MM.1S (cell line): ENCODE results near the gene AZIN2.
A peak's percentile ranks its signal among the peaks of the same experiment; 100 is the strongest.
"Not testable (repeated sequence)": the region's sequence is repeated elsewhere in the genome, so short reads cannot be mapped to it uniquely, and the experiment has no call there.

Experiments used
- DNase-seq: peaks from one replicate; pipeline ENCODE4 v3.0.0-alpha.2; 2015
- H2AFZ ChIP-seq: fragments of 300-600 bp; sonication (generic); 2 replicates; pipeline ENCODE4 v1.6.0; 2016; ENCODE audit warnings: antibody characterized with exemption, low read length
- H3F3A ChIP-seq: fragments of 300-600 bp; sonication (generic); 2 replicates; pipeline ENCODE4 v1.6.1; 2016; ENCODE audit warnings: mild to moderate bottlenecking, antibody characterized with exemption, low read length, moderate library complexity, mixed read lengths; ENCODE audit not compliant: insufficient read depth
- H3K27ac ChIP-seq: fragments of 300-600 bp; sonication (generic); 2 replicates; pipeline ENCODE4 v1.5.1; 2016; ENCODE audit warnings: mild to moderate bottlenecking, low read length
- H3K27me3 ChIP-seq: fragments of 300-600 bp; sonication (generic); replicated peaks from 2 replicates; pipeline ENCODE4 v1.6.0; 2016; ENCODE audit warnings: low read length; ENCODE audit not compliant: insufficient read depth
- H3K36me3 ChIP-seq: fragments of 300-600 bp; sonication (generic); replicated peaks from 2 replicates; pipeline ENCODE4 v1.6.1; 2016; ENCODE audit warnings: mild to moderate bottlenecking, low read length, mixed read lengths; ENCODE audit not compliant: insufficient read depth
- H3K4me1 ChIP-seq: fragments of 300-600 bp; sonication (generic); 2 replicates; pipeline ENCODE4 v1.6.1; 2016; ENCODE audit warnings: low read length, mixed read lengths
- H3K4me2 ChIP-seq: fragments of 300-600 bp; sonication (generic); 2 replicates; pipeline ENCODE4 v1.6.0; 2016; ENCODE audit warnings: low read depth, low read length
- H3K4me3 ChIP-seq: fragments of 300-600 bp; sonication (generic); 2 replicates; pipeline ENCODE4 v1.5.1; 2016; ENCODE audit warnings: low read length, mixed read lengths
- H3K79me2 ChIP-seq: fragments of 300-600 bp; sonication (generic); 2 replicates; pipeline ENCODE4 v1.6.1; 2016; ENCODE audit warnings: mixed run types, low read length, mixed read lengths
- H3K9ac ChIP-seq: fragments of 300-600 bp; sonication (generic); 2 replicates; pipeline ENCODE4 v1.6.1; 2016; ENCODE audit warnings: low read length, mixed read lengths
- H3K9me2 ChIP-seq: fragments of 300-600 bp; sonication (generic); replicated peaks from 2 replicates; pipeline ENCODE4 v1.6.1; 2016; ENCODE audit warnings: mild to moderate bottlenecking, low read length, mixed read lengths; ENCODE audit not compliant: insufficient read depth
- H3K9me3 ChIP-seq: fragments of 300-600 bp; sonication (generic); replicated peaks from 2 replicates; pipeline ENCODE4 v1.6.1; 2016; ENCODE audit warnings: mild to moderate bottlenecking, low read length, mixed read lengths; ENCODE audit not compliant: insufficient read depth
- H4K20me1 ChIP-seq: fragments of 300-600 bp; sonication (generic); 2 replicates; pipeline ENCODE4 v1.6.1; 2016; ENCODE audit warnings: mild to moderate bottlenecking, low read length, moderate library complexity, mixed read lengths; ENCODE audit not compliant: insufficient read depth
- CTCF ChIP-seq: fragments of 300-600 bp; sonication (generic); IDR thresholded peaks from 2 replicates; pipeline ENCODE4 v1.5.1; 2016; ENCODE audit warnings: antibody characterized with exemption, low read length, mixed read lengths
- EZH2 ChIP-seq: fragments of 300-600 bp; sonication (generic); optimal IDR thresholded peaks from 2 replicates; pipeline ENCODE3; 2017; ENCODE audit warnings: low read depth, mild to moderate bottlenecking, antibody characterized with exemption, low read length, mixed read lengths
- EZH2phosphoT487 ChIP-seq: fragments of 300-600 bp; sonication (generic); IDR thresholded peaks from 2 replicates; pipeline ENCODE4 v1.6.1; 2018; ENCODE audit warnings: antibody characterized with exemption, low read length

AZIN2 gene

GRCh38 chr1:33098371-33098770, 17.4 kb downstream of the AZIN2 start:
- Histone ChIP-seq H3K9ac (no peak overlapping the region), H3K4me3 (no peak overlapping the region), H3K36me3 (no peaks in the 10 kb centered on the region), H3K79me2 (no peaks in the 10 kb centered on the region), H3K9me2 (no peaks in the 10 kb centered on the region), H3K4me1 (peaks cover 35% of the 10 kb centered on the region), H3K4me2 (peak overlapping the region; percentile 45; the same call in 1 of the 2 replicates), H2AFZ (no peak overlapping the region), H3F3A (peaks cover 20% of the 10 kb centered on the region), H4K20me1 (no peaks in the 10 kb centered on the region), H3K9me3 (no peaks in the 10 kb centered on the region), H3K27me3 (no peaks in the 10 kb centered on the region), H3K27ac (peak overlapping the region; percentile 96; the same call in 1 of the 2 replicates)
- TF ChIP-seq EZH2 = no peak
- TF ChIP-seq EZH2phosphoT487 = no peak
- no peak for TF ChIP-seq CTCF
- no peak for DNase-seq

DNA sequence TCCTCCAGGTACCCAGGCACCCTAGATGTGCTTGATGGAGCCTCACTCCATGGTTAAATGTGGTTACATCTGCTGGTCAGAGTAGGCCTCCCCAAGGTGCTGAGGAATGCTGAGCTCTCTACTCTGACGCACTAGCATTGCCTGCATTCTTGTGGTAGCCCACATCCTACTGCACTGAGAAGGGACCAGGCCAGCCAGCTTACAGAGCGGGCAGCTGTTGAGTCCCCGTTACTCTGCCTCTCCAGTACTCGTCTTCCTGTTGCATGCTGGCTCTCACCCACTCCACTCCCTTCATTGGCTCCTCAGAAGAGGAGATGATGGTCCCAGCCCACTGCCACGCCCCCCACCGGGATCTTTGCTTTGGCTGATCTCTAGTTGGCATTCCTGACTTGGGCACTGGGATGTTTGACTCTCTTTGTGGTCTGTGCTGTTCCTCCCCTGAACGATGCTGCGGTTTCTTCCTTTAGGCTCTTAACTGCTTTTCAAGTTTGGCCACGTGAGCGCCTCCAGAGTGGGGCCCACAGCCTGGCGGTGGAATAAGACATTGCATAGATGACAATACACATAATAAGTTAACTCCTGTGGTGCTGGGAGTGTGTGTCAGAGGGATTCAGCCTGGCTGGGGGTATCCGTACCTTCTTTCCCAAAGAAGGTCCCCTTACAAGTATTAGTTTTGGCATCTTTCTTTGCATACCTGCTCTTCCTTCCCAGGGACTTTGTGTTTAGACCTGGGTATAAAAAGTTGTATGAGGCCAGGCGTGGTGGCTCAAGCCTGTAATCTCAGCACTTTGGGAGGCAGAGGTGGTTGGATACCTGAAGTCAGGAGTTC, 18.6 kb downstream of the AZIN2 start:
- no peaks in the 10 kb centered on the region for H3K9me3 ChIP-seq
- peak overlapping the region; percentile 51 for H3K9ac ChIP-seq
- DNase-seq = peak; percentile 98
- no peaks in the 10 kb centered on the region for H3K79me2 ChIP-seq
- TF ChIP-seq EZH2phosphoT487 (no peak), EZH2 (no peak), CTCF (peak; percentile 73)
- peak overlapping the region; percentile 96 for H3K27ac ChIP-seq
- no peaks in the 10 kb centered on the region for H3K36me3 ChIP-seq
- no peaks in the 10 kb centered on the region for H3K9me2 ChIP-seq
- peaks cover 35% of the 10 kb centered on the region for H3K4me1 ChIP-seq
- peak overlapping the region; percentile 40; the same call in 1 of the 2 replicates for H3K4me3 ChIP-seq
- no peaks in the 10 kb centered on the region for H3K27me3 ChIP-seq
- H3F3A ChIP-seq = peaks cover 20% of the 10 kb centered on the region
- peak overlapping the region; percentile 49 for H2AFZ ChIP-seq
- peak overlapping the region; percentile 45 for H3K4me2 ChIP-seq
- no peaks in the 10 kb centered on the region for H4K20me1 ChIP-seq

GRCh38 chr1:33100119-33100415, 19.1 kb downstream of the AZIN2 start:
- not testable (repeated sequence) for DNase-seq, H3K36me3 ChIP-seq, H3K27me3 ChIP-seq, H3K9me3 ChIP-seq, H3K79me2 ChIP-seq, H4K20me1 ChIP-seq, H3K9me2 ChIP-seq
- Histone ChIP-seq H3K9ac (peak overlapping the region; percentile 51), H3K4me3 (peak overlapping the region; percentile 40; the same call in 1 of the 2 replicates), H3F3A (peaks cover 20% of the 10 kb centered on the region), H2AFZ (peak overlapping the region; percentile 49), H3K4me2 (peak overlapping the region; percentile 45), H3K4me1 (peaks cover 34% of the 10 kb centered on the region), H3K27ac (peak overlapping the region; percentile 96)

- no peak for DNase-seq
- Histone ChIP-seq H3K4me2 (no peak overlapping the region), H3K27me3 (no peaks in the 10 kb centered on the region), H3K27ac (no peak overlapping the region), H4K20me1 (no peaks in the 10 kb centered on the region), H3K9me3 (no peaks in the 10 kb centered on the region), H3K36me3 (no peaks in the 10 kb centered on the region), H3K4me1 (no peaks in the 10 kb centered on the region), H3K9me2 (no peaks in the 10 kb centered on the region), H3K79me2 (no peaks in the 10 kb centered on the region), H2AFZ (no peak overlapping the region), H3K4me3 (no peak overlapping the region), H3F3A (no peaks in the 10 kb centered on the region), H3K9ac (no peak overlapping the region)
- no peak for TF ChIP-seq EZH2
- TF ChIP-seq CTCF = no peak
- no peak for TF ChIP-seq EZH2phosphoT487
These were observed 29.5 kb downstream of the AZIN2 start for GRCh38 chr1:33110477-33110876.
